Activated CD8-positive, alpha-beta memory T cell treated with anti-CD3 and anti-CD28 coated beads for 4 hours (primary cell): ENCODE measurements around the gene CRYZ.
"Not testable (repeated sequence)": the region's sequence is repeated elsewhere in the genome, so short reads cannot be mapped to it uniquely, and the experiment has no call there.

Experiments
- DNase-seq, 2 donors: peaks; one replicate each; pipeline ENCODE4 v3.0.0-alpha.2; 2020; ENCODE audit warnings: low read depth in 2 of 2

CRYZ gene, protein sequence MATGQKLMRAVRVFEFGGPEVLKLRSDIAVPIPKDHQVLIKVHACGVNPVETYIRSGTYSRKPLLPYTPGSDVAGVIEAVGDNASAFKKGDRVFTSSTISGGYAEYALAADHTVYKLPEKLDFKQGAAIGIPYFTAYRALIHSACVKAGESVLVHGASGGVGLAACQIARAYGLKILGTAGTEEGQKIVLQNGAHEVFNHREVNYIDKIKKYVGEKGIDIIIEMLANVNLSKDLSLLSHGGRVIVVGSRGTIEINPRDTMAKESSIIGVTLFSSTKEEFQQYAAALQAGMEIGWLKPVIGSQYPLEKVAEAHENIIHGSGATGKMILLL

DNA sequence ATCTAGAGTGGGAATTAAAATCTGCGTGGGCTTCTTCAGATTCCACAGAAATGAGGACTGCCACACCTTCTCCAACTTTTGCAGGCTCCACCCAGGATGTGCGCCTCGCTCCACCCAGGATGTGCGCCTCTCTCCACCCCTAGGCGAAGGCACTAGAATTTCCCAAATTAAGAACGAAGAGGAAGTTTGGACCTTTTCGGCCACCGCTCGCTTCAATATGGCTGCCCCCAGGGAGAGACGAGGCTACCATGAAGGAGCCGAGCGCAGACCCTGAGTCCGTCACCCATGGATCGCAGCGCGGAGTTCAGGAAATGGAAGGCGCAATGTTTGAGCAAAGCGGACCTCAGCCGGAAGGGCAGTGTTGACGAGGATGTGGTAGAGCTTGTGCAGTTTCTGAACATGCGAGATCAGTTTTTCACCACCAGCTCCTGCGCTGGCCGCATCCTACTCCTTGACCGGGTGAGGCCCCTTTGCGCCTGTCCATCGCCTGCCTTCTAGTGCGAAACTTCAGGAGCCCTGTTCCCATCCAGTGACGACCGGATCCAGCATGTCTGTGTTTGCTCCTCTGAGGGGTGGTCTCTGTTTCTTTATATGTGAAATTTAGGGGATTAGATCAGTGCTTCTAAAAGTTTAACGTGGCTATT is at the start of gene CRYZ, which contains the start of gene TYW3:
CRYZ (minus strand) TSS at position 91 of the 644 bp plus-strand sequence. CDS start 8,229 bp downstream, outside the sequence.
TYW3 (plus strand) TSS at position 193 of the 644 bp plus-strand sequence; CDS start at position 286, 93 bp downstream.
- peak; percentile 68 to 69 for DNase-seq

DNA sequence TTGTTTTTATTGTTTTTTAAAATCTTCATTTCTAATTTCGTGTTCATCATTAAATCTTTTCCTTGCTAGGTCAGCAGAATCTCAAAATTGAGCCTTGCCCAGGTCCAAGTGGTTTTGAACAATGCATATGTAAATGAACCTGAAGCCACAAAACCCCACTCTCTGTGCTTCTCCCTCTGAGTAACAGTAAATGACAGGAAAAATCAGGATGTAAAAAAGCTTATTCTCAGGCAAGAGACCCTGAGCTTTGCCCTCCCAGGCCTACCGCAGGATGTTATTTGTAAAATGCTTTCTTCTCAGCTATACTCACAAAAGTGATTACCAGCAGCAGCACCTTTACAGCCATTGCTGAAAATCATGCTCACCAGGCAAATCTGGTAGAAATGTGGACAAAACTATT is 47.7 kb upstream of the CRYZ start:
- no peak for DNase-seq

DNA sequence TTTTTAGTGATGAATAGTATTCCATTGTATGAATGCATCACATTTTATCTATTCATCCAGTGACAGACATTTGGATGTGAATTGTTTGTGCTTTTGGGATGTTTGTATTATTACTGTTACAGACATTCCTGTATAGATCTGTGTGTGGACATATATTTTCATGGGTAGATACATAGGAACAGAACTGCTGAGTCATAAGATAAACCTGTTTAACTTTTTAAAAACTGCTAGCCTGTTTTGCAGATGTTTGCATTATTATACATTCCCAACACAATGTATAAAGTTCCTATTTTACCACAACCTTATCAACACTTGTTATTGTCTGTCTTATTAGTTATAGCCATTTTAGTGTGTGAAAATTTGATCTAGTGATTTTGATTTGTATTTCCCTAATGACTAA is 46.9 kb upstream of the CRYZ start:
- no peak for DNase-seq

DNA sequence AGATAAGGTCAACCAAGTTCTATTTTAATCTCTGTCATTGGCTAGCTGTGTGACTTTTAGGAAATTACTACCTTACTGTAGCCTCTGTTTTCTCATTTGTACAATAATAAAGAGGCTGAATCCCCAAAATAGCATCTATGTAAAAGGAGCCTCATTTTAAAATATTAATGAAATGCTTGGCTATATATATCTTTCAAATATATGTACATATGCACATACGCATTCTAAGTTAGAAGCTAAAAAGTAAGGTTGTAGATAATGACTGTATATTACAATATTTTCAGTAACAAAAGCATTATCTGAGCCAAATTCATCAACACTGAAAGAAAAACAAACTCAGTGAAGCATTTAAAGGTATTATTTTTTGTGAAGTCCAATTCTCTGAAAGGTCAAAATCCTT is 44.7 kb upstream of the CRYZ start:
- DNase-seq, result no peak

DNA sequence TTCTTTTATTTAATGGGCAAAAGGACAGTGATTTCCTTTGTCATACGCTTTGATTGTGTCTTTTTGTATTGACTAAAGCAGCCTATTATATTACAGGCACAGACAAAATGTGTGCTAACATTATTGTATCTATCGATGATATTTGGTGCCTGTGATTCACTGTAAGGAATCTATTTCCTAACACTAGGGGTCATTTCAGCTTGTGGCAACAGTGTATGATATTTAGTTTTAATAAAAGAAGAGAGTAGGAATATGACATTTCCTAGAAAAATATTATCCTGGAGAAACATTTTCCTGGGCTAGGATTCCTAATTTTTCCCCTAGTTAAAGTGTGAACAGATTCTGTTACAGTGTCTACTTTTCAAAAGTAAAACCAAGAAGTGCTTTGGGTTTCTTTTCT is 42.9 kb upstream of the CRYZ start:
- DNase-seq, result no peak

- no peak for DNase-seq
Measured at GRCh38 chr1:74773582-74773981, 40.7 kb upstream of the CRYZ start.

DNA sequence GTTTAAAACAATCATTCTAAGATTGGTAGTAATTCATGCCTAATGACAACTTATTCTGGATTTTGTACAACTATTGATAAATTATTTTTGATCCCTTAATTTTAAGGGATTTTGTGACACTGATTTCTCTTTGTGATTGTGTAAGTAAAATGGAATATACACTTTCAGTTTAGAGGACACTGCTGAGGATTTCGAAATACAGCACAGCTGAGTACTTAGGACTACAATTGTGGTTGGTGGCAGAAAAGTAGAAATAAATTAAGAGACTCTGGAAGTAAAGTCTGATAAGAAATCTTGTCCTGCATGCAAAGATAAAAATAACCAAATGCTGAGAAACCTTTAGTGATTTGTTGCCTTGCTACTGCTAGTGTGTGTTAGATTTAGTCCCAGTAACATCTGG is 40.1 kb upstream of the CRYZ start:
- no peak for DNase-seq

DNA sequence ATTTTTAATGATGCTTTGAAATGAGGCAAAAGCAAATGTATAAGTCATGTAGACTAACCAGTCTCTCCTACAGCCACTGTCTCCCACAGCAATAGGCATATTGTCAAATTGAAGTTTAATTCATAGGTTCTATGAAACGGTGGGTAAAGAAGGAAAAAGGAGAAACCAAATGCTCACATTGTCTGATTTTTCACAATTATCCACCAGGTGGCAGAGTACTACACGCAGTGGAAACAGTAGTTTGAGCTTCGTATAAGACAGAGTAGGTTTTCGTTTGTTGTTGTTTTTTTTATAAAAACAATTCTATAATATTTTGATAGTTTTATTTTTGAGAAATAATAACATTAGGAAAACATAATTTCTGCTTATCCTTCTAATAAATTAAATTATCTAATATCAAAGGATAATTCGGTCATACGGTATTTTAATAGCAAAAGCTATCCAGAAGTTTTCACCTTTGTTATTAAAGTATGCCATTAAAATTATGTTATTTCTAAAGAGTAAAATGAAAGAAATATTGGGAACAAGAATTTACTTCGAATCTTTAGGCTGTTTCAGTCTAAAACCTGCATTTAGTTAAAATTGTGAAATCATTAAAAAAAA is 39.2 kb upstream of the CRYZ start:
- DNase-seq, result no peak

GRCh38 chr1:74767490-74767889 is 34.6 kb upstream of the CRYZ start:
- DNase-seq, result no peak

DNA sequence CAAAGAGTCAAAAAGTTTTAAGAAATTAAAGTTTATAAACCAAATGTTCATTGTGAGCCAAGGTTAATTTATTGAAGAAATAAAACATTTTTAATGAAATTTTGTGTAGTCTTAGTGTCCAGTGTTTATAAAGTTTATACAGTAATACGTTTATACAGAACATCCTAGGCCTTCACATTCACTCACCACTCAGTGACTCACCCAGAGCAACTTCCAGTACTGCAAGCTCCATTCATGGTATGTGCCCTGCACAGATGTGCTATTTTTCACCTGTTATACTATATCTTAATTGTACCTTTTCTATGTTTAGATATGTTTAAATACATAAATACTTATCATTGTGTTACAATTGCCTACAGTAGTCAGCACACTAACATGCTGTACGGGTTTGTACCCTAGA is 33.7 kb upstream of the CRYZ start:
- DNase-seq, result no peak

- no peak for DNase-seq
Measured at GRCh38 chr1:74763807-74764206, 31.0 kb upstream of the CRYZ start.

DNA sequence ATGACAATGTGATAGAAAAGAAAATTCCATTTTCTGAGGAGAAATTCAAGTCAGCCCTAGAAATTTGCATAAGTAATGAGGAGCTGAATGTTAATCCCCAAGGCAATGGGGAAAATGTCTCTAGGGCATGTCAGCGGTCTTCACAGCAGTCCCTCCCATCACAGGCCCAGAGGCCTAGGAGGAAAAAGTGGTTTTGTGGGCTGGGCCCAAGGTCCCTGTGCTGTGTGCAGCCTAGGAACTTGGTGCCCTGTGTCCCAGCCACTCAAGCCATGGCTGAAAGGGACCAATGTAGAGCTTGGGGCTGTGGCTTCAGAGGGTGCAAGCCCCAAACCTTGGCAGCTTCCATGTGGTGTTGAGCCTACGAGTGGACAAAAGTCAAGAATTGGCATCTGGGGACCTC is 23.8 kb upstream of the CRYZ start:
- not testable (repeated sequence) for DNase-seq

- DNase-seq, result no peak
Measured at GRCh38 chr1:74755475-74755874, 22.6 kb upstream of the CRYZ start.

DNA sequence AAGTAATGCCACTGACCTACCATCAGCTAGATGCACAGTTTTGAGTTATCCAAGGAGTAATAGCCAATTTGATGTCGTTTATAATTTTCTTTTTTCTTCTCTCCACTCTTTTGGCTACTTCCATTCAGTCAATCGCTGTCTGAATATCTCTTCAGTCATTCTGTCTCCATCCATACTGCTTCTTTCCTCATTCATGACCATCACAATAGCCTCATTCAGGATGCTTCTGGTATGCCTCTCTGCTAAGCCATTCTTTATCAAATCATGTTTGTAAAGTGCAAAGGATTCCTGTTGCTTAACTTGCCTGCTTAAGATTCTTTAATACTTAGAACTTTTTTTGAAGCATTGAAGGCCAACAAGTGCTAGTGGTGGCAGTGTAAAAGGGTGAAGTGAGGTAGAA is 20.3 kb upstream of the CRYZ start:
- no peak for DNase-seq

- DNase-seq, result no peak
Measured at GRCh38 chr1:74748960-74749359, 16.1 kb upstream of the CRYZ start.

GRCh38 chr1:74745247-74745646 is 12.4 kb upstream of the CRYZ start:
- not testable (repeated sequence) for DNase-seq

DNA sequence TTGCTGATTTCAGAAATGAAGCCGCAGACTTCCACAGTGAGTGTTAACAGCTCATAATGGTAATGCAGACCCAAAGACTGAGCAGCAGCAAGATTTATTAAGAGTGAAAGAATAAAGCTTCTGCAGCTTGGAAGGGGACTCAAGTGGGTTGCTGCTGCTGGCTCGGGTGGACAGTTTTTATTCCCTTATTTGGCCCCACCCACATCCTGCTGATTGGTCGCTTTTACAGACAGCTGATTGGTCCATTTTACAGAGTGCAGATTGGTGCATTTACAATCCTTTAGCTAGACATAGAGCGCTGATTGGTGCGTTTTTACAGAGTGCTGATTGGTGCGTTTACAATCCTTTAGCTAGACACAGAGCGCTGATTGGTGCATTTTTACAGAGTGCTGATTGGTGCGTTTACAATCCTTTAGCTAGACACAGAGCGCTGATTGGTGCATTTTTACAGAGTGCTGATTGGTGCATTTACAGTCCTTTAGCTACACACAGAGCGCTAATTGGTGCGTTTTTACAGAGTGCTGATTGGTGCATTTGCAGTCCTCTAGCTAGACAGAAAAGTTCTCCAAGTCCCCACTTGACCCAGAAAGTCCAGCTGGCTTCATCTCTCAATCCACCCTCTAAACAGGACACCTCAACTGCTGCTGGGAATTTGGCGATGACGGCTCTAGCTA is 7.6 kb upstream of the CRYZ start:
- not testable (repeated sequence) for DNase-seq

- DNase-seq, result no peak
Measured at GRCh38 chr1:74737333-74737732, 4.5 kb upstream of the CRYZ start.

GRCh38 chr1:74733604-74734484 is 994 bp upstream of the CRYZ start:
- no peak for DNase-seq

DNA sequence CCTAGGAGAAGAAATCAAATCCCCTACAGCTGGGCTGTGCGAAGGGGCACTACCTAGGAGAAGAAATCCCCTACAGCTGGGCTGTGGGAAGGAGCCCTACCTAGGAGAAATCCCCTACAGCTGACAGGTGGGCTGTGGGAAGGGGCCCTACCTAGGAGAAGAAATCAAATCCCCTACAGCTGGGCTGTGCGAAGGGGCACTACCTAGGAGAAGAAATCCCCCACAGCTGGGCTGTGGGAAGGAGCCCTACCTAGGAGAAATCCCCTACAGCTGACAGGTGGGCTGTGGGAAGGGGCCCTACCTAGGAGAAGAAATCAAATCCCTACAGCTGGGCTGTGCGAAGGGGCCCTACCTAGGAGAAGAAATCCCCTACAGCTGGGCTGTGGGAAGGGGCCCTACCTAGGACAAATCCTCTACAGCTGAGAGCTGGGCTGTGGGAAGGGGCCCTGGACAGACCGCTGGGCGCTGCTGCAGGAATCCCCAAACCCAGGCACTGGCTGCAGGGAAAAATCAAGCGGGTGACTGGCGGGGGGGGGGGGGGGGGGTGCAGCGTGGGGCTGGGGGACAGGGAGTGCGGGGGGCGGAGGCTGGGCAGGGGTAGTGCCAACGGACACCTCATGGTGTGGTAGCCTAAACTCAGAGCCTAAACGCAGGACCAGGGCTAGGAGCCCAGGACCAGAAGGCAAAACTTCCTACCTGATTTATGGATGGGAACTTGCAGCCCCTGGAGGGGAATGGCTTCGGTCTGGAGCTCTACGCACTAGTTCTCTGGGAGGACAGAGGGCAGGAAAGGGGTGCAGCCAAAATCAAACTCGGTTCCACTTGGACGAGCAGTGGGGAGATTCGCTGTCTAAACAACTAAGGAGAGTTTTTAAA is 541 bp downstream of the CRYZ start:
- DNase-seq, result not testable (repeated sequence)
